Activated T-cell treated with anti-CD3 and anti-CD28 coated beads for 1 hour (primary cell): ENCODE data around the gene SLC35E2B.
"Not testable (repeated sequence)": the region's sequence is repeated elsewhere in the genome, so short reads cannot be mapped to it uniquely, and the experiment has no call there.

Experiments
- DNase-seq: peaks from one replicate; pipeline ENCODE4 v3.0.0-alpha.2; 2020; ENCODE audit warnings: low read depth

SLC35E2B gene

GRCh38 chr1:1639368-1639767, 53.2 kb downstream of the SLC35E2B start:
- not testable (repeated sequence) for DNase-seq

- not testable (repeated sequence) for DNase-seq
Observed at GRCh38 chr1:1638528-1638927, 54.1 kb downstream of the SLC35E2B start.

GRCh38 chr1:1637479-1637875, 55.1 kb downstream of the SLC35E2B start:
- DNase-seq, result not testable (repeated sequence)

- DNase-seq, result not testable (repeated sequence)
Observed at GRCh38 chr1:1636621-1637478, 55.7 kb downstream of the SLC35E2B start.

GRCh38 chr1:1634613-1635012, 58.0 kb downstream of the SLC35E2B start:
- not testable (repeated sequence) for DNase-seq

- not testable (repeated sequence) for DNase-seq
Observed at GRCh38 chr1:1633409-1633808, 59.2 kb downstream of the SLC35E2B start.

GRCh38 chr1:1631782-1632420, 60.7 kb downstream of the SLC35E2B start, which contains the start of gene MMP23B:
TSS of gene MMP23B (plus strand) at chr1:1632173. CDS start at chr1:1632219, 46 bp downstream.
- no peak for DNase-seq

GRCh38 chr1:1630965-1631781, 61.4 kb downstream of the SLC35E2B start:
- DNase-seq, result no peak

- DNase-seq, result peak; percentile 86
Observed at GRCh38 chr1:1630191-1630964, 62.2 kb downstream of the SLC35E2B start.

GRCh38 chr1:1629430-1630190, 63.0 kb downstream of the SLC35E2B start:
- DNase-seq, result peak; percentile 61

- DNase-seq, result no peak
Observed at GRCh38 chr1:1628754-1629429, 63.7 kb downstream of the SLC35E2B start.

GRCh38 chr1:1627829-1628753, 64.5 kb downstream of the SLC35E2B start:
- no peak for DNase-seq

GRCh38 chr1:1627261-1627828, 65.2 kb downstream of the SLC35E2B start:
- no peak for DNase-seq

GRCh38 chr1:1626207-1627141, 66.1 kb downstream of the SLC35E2B start:
- DNase-seq, result no peak

- DNase-seq, result no peak
Observed at GRCh38 chr1:1625824-1626206, 66.8 kb downstream of the SLC35E2B start.

- DNase-seq, result no peak
Observed at GRCh38 chr1:1625404-1625775, 67.2 kb downstream of the SLC35E2B start.
